GM12864 (cell line): ENCODE results near the gene LASP1.

Experiments
- DNase-seq: peaks from one replicate; pipeline ENCODE4 v3.0.0-alpha.2; 2011; ENCODE audit warnings: low read depth
- H3K4me3 ChIP-seq: 2 replicates; pipeline ENCODE4 v1.5.1; 2011; ENCODE audit warnings: mild to moderate bottlenecking, low read depth, low read length, control low read depth
- CTCF ChIP-seq: IDR thresholded peaks from 2 replicates; pipeline ENCODE4 v1.5.1; 2011; ENCODE audit warnings: low read depth, mild to moderate bottlenecking, moderate library complexity, low read length, control low read depth, inconsistent platforms; ENCODE audit errors: missing control alignments

Gene LASP1

GRCh38 chr17:38877130-38877851 is 7.4 kb downstream of the LASP1 start:
- H3K4me3 ChIP-seq: no peak overlapping the region
- DNase-seq: no peak
- TF ChIP-seq CTCF: no peak

GRCh38 chr17:38879878-38880665 is 10.2 kb downstream of the LASP1 start:
- H3K4me3 ChIP-seq: no peak overlapping the region
- no peak for DNase-seq
- no peak for TF ChIP-seq CTCF

GRCh38 chr17:38881600-38882191 is 11.8 kb downstream of the LASP1 start:
- TF ChIP-seq CTCF: no peak
- H3K4me3 ChIP-seq: no peak overlapping the region
- DNase-seq: no peak

GRCh38 chr17:38882870-38883269 is 13.0 kb downstream of the LASP1 start:
- no peak for TF ChIP-seq CTCF
- no peak overlapping the region for H3K4me3 ChIP-seq
- DNase-seq: no peak

- TF ChIP-seq CTCF: peak; percentile 26
- no peak for DNase-seq
- H3K4me3 ChIP-seq: peak overlapping the region; percentile 20; the same call in 1 of the 2 replicates
Observed at GRCh38 chr17:38883592-38884526, 14.0 kb downstream of the LASP1 start.

- no peak for DNase-seq
- TF ChIP-seq CTCF: no peak
- no peak overlapping the region for H3K4me3 ChIP-seq
Observed at GRCh38 chr17:38885044-38885727, 15.3 kb downstream of the LASP1 start.
